GM21825 (cell line): ENCODE data around the gene TEX2.
A peak's percentile ranks its signal among the peaks of the same experiment; 100 is the strongest.

Source experiments
- ATAC-seq: cut with Tn5 transposase; IDR thresholded peaks from one replicate; pipeline ENCODE4 v1.9.1; 2021; ENCODE audit warnings: mild to moderate bottlenecking, moderate library complexity; ENCODE audit not compliant: unreplicated experiment

Gene TEX2

GRCh38 chr17:64148699-64149098 is 114.4 kb downstream of the TEX2 start:
- ATAC-seq: no peak

GRCh38 chr17:64148017-64148631 is 114.9 kb downstream of the TEX2 start:
- ATAC-seq: no peak

GRCh38 chr17:64147110-64148016 is 115.7 kb downstream of the TEX2 start:
- no peak for ATAC-seq

- ATAC-seq: peak; percentile 10
These were observed 116.5 kb downstream of the TEX2 start for GRCh38 chr17:64146418-64147109.

GRCh38 chr17:64145751-64146417 is 117.2 kb downstream of the TEX2 start:
- ATAC-seq: peak; percentile 93

GRCh38 chr17:64145375-64145750 is 117.7 kb downstream of the TEX2 start:
- peak; percentile 20 for ATAC-seq

GRCh38 chr17:64139542-64139941 is 123.5 kb downstream of the TEX2 start:
- no peak for ATAC-seq

GRCh38 chr17:64138441-64138840 is 124.6 kb downstream of the TEX2 start:
- no peak for ATAC-seq

GRCh38 chr17:64135000-64135399 is 128.1 kb downstream of the TEX2 start:
- no peak for ATAC-seq

- no peak for ATAC-seq
These were observed 128.7 kb downstream of the TEX2 start for GRCh38 chr17:64134216-64134970.

- no peak for ATAC-seq
These were observed 129.4 kb downstream of the TEX2 start for GRCh38 chr17:64133546-64134215.

- ATAC-seq: no peak
These were observed 131.3 kb downstream of the TEX2 start for GRCh38 chr17:64131606-64132270.

GRCh38 chr17:64130559-64131001 is 132.5 kb downstream of the TEX2 start:
- peak; percentile 12 for ATAC-seq

GRCh38 chr17:64129765-64130558 is 133.1 kb downstream of the TEX2 start, which contains the start of gene ERN1:
ERN1 (minus strand) TSS chr17:64130144; CDS start chr17:64130029, 115 bp downstream.
- peak; percentile 65 for ATAC-seq

GRCh38 chr17:64129515-64129764 is 133.6 kb downstream of the TEX2 start:
- ATAC-seq: no peak

GRCh38 chr17:64128787-64129514 is 134.1 kb downstream of the TEX2 start:
- peak; percentile 1 for ATAC-seq

GRCh38 chr17:64126918-64127317 is 136.1 kb downstream of the TEX2 start:
- ATAC-seq: no peak

GRCh38 chr17:64125937-64126336 is 137.1 kb downstream of the TEX2 start:
- no peak for ATAC-seq
